Lung (tissue), 12 donors: Measurements from ENCODE around the gene NTN1. TPM values are rescaled to one million over a fixed set of nuclear protein-coding genes. Genes with fewer than 3 reads are reported as not detected.

ENCODE experiments used
- ATAC-seq: fragments of 200-7000 bp; cut with Tn5 transposase; one replicate; pipeline ENCODE4 v1.9.1; 2020; ENCODE audit warnings: moderate number of reproducible peaks; ENCODE audit not compliant: insufficient read depth, low FRiP score
- DNase-seq, 3 donors: peaks; one replicate each; pipeline ENCODE4 v3.0.0-alpha.2; 2013 to 2017
- H3K27ac ChIP-seq, 2 donors: one replicate each; pipeline ENCODE4 v1.5.1; 2013; ENCODE audit warnings: mild to moderate bottlenecking in 2 of 2, moderate library complexity in 2 of 2, control low read depth in 1 of 2, inconsistent platforms in 1 of 2, low read depth in 1 of 2, low read length in 1 of 2
- H3K27me3 ChIP-seq, 3 donors: one replicate each; pipeline ENCODE4 v1.5.1; 2013; ENCODE audit warnings: low read length in 2 of 3; ENCODE audit not compliant: control insufficient read depth in 3 of 3, insufficient read depth in 3 of 3
- H3K36me3 ChIP-seq, 4 donors: one replicate each; pipeline ENCODE4 v1.5.1; 2013; ENCODE audit warnings: low read length in 4 of 4, mild to moderate bottlenecking in 1 of 4, moderate library complexity in 1 of 4; ENCODE audit not compliant: control insufficient read depth in 4 of 4, insufficient read depth in 4 of 4
- H3K4me1 ChIP-seq, 5 donors: one replicate each; pipeline ENCODE4 v1.5.1; 2013; ENCODE audit warnings: low read length in 5 of 5, mild to moderate bottlenecking in 2 of 5, moderate library complexity in 1 of 5; ENCODE audit not compliant: control insufficient read depth in 5 of 5, insufficient read depth in 5 of 5
- H3K4me3 ChIP-seq: one replicate; pipeline ENCODE4 v1.5.1; 2013; ENCODE audit warnings: mild to moderate bottlenecking, control low read depth, moderate library complexity
- H3K9ac ChIP-seq, 2 donors: one replicate each; pipeline ENCODE4 v1.5.1; 2013; ENCODE audit warnings: low read length in 2 of 2, control low read depth in 1 of 2; ENCODE audit not compliant: insufficient read depth in 1 of 2
- H3K9me3 ChIP-seq, 4 donors: one replicate each; pipeline ENCODE4 v1.5.1; 2013; ENCODE audit warnings: low read length in 3 of 4, mild to moderate bottlenecking in 1 of 4, moderate library complexity in 1 of 4; ENCODE audit not compliant: control insufficient read depth in 4 of 4, insufficient read depth in 3 of 4
- WGBS, 2 donors: extraction: QIAGEN DNeasy Blood & Tissue Kit; methylation state at CpG; one replicate each; pipeline ENCODE4 v1.1.7; 2013; 5-methylcytosine and 5-hydroxymethylcytosine counted together
- polyA plus RNA-seq, 2 donors: library from polyadenylated mRNA; stranded (reverse); fragments of 200-250 nt; gene quantifications; one replicate each; pipeline ENCODE4 v1.2.1, GENCODE V29; 2013
- total RNA-seq, 2 donors: library from RNA; depleted of rRNA in 1 of 2; stranded (reverse); fragments of >200 nt in 1 of 2; gene quantifications; one replicate each; pipeline ENCODE4 v1.2.1, GENCODE V29; 2014 to 2021
- TF ChIP-seq, protein P1 (sequence below): IDR thresholded peaks from 2 replicates; pipeline ENCODE4 v1.5.1; 2012; ENCODE audit warnings: mild to moderate bottlenecking; ENCODE audit errors: control extremely low read depth, extremely low read depth
- donor health status: control.
- donor health status: control.
- donor health status: Bipolar disorder and iron deficiency.
- donor health status: healthy.
- donor health status: DM: yes; HTN: yes; CAD: no.

The NTN1 gene
- total and polyA plus RNA-seq, 4 donors, result 3.6 to 17.1 (median 7.8) TPM

DNA sequence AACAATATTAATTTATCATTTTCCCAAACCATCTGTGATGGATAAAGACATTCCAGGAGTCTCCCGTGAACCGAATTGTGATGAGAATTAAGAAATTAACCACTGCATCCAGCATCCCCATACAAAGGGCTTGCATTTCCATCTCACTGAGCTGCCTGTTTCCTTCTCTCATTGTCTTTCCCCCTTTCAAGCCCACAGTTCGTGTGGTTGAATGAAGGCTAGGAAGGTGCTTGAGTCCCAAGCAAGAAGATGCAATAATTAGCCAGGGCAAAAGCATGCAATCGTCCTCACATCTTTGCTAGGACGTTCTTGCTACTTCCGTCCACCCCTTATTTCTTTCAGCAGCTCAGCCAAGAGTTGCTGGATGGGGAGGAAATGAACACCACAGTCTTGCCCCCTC is 146.1 kb downstream of the NTN1 start:
- Histone ChIP-seq H3K27ac (no peak overlapping the region), H3K27me3 (peaks cover 0 to 9% (median 0%) of the 10 kb centered on the region in 3 donors), H3K36me3 (no peaks in the 10 kb centered on the region), H3K4me1 (peaks cover 0 to 11% (median 0%) of the 10 kb centered on the region in 5 donors), H3K9me3 (no peaks in the 10 kb centered on the region), H3K4me3 (no peak overlapping the region), H3K9ac (no peak overlapping the region)
- TF ChIP-seq, protein P1, sequence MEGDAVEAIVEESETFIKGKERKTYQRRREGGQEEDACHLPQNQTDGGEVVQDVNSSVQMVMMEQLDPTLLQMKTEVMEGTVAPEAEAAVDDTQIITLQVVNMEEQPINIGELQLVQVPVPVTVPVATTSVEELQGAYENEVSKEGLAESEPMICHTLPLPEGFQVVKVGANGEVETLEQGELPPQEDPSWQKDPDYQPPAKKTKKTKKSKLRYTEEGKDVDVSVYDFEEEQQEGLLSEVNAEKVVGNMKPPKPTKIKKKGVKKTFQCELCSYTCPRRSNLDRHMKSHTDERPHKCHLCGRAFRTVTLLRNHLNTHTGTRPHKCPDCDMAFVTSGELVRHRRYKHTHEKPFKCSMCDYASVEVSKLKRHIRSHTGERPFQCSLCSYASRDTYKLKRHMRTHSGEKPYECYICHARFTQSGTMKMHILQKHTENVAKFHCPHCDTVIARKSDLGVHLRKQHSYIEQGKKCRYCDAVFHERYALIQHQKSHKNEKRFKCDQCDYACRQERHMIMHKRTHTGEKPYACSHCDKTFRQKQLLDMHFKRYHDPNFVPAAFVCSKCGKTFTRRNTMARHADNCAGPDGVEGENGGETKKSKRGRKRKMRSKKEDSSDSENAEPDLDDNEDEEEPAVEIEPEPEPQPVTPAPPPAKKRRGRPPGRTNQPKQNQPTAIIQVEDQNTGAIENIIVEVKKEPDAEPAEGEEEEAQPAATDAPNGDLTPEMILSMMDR, result no peak
- ATAC-seq, result no peak
- 77 to 87% methylated on average over 6 of the region's 6 CpGs for WGBS, 2 donors
- no peak for DNase-seq

DNA sequence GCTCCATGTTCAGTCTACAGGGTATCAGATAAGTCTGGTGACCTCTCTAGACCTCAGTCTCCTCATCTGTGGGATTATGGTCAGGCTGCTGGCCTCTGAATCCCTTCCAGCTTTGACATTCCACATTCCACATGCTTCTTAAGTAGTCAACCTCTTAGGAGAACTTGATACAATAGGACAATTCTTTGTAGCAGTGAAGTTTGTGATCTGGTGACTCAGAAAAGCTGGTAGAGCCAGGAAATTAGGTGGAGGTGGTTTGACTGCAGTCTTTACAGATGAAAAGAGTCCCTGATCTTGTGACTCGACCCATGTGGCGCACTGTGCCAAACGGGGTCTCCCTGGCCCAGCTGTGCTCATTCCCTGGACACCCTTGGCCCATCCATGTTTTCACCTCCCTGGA is 147.8 kb downstream of the NTN1 start:
- Histone ChIP-seq H3K27me3 (peaks cover 0 to 9% (median 0%) of the 10 kb centered on the region in 3 donors), H3K36me3 (no peaks in the 10 kb centered on the region), H3K4me1 (peaks cover 0 to 4% (median 0%) of the 10 kb centered on the region in 5 donors), H3K27ac (no peak overlapping the region), H3K9me3 (peaks cover 0 to 3% (median 0%) of the 10 kb centered on the region in 4 donors), H3K4me3 (no peak overlapping the region), H3K9ac (no peak overlapping the region)
- DNase-seq, result no peak
- TF ChIP-seq, protein P1, result no peak
- ATAC-seq, result no peak
- WGBS, 2 donors, result 80 to 95% methylated on average over 3 of the region's 3 CpGs

DNA sequence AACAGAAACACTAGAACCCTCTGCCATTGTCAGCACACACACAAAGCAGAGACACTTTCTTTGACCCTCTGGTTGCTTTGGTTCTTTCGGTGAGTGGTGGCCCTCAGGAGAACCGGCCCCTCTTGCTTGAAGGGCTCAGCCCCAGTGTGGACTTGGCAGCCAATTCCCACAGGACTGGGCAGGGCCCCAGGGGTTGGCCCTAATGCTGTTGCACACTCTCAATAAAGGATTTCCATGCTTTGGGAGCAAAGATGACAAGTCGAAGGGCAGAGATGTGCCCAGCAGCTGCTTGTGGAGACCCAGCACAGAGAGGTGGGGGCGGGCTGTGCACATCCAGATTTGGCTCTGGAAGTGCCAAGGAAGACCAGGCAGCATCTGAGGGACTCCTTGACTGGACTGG is 149.0 kb downstream of the NTN1 start:
- no peak overlapping the region for H3K9ac ChIP-seq

More for the DNA sequence above, 149.0 kb downstream of the NTN1 start:
- Histone ChIP-seq H3K27me3 (peaks cover 0 to 9% (median 0%) of the 10 kb centered on the region in 3 donors), H3K4me3 (no peak overlapping the region), H3K9me3 (peaks cover 0 to 4% (median 0%) of the 10 kb centered on the region in 4 donors), H3K4me1 (peaks cover 0 to 4% (median 0%) of the 10 kb centered on the region in 5 donors), H3K36me3 (no peaks in the 10 kb centered on the region), H3K27ac (no peak overlapping the region)
- ATAC-seq (no peak), DNase-seq (no peak)
- WGBS, 2 donors, result 80 to 90% methylated on average over 4 of the region's 4 CpGs
- TF ChIP-seq, protein P1, result no peak
